HS-27A (cell line): Measurements from ENCODE around the gene TRAPPC12.
"Not testable (repeated sequence)": the region's sequence is repeated elsewhere in the genome, so short reads cannot be mapped to it uniquely, and the experiment has no call there.

Experiments used
- DNase-seq: peaks from one replicate; pipeline ENCODE4 v3.0.0-alpha.2; 2012; ENCODE audit warnings: low read depth, missing footprints

TRAPPC12 gene

DNA sequence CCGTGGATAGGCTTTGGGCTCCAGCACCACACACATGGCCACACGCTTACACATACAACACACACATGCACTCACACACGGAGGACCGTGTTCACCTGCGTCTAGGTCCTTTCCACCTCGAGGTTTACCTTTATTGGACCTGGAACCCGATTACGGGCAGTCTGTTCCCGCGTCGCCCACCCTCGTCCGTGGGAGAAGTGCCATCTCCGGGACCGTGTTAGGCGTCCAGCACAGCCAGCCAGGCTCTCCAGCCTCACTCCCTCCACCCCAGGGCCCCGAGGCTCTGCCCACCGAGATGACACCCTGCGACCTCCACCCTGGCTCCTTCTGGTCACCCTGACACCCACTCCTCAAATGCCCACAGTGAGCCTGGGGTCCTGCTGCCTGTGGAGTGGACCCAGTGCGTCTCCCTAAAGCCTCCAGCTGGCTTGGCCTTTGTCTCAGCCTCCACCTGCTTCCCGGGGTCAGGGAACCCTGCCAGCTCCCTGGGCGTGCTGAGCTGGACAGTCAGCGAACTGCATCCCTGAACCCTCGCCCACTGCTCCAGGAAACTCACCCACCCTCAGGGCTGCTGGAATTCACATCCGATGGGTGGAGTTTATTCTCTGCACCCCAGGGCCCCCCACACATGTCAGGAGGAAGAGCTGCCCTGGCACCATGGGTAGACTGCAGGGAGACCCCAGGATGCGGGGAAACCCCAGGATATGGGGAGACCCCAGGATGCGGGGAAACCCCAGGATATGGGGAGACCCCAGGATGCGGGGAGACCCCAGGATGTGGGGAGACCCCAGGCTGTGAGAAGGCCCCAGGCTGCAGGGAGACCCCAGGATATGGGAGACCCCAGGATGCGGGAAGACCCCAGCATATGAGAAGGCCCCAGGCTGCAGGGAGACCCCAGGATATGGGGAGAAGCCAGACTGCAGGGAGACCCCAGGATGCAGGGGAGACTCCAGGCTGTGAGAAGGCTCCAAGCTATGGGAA is 106.8 kb downstream of the TRAPPC12 start:
- no peak for DNase-seq

DNA sequence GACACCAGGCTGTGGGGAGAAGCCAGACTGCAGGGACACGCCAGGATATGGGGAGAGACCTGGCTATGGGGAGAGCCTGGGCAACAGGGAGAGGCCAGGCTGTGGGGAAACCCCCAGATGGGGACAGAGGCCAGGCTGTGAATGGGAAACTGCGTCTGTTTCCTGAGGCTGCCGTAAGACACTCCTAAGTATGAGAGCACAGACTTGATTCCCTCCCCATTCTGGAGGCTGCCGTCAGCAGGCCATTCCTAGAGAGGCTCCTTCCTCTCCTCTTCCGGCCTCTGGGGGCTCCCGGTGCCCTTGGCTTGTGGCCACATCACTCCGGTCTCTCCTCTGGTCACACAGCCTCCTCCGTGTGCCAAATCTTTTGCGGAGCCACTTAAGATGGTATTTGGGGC is 107.5 kb downstream of the TRAPPC12 start:
- DNase-seq, result no peak

DNA sequence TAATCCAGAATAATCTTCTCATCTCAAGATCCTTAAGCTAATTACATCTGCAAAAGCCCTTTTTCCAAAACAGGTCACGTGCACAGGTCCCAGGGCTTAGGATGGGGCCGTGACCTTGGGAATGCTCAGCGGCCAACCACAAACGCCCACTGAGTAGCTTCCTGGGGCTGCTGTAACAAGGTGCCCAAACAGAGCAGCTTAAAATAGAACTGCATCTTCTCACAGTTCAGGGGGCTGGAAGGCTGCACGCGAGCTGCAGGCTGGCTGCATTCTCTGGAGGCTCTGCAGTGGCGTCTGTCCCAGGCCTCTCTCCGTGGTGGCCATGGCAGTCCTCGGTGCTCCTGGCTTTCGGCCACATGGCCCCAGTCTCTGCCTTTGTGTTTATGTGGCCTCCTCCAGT is 107.9 kb downstream of the TRAPPC12 start:
- no peak for DNase-seq

DNA sequence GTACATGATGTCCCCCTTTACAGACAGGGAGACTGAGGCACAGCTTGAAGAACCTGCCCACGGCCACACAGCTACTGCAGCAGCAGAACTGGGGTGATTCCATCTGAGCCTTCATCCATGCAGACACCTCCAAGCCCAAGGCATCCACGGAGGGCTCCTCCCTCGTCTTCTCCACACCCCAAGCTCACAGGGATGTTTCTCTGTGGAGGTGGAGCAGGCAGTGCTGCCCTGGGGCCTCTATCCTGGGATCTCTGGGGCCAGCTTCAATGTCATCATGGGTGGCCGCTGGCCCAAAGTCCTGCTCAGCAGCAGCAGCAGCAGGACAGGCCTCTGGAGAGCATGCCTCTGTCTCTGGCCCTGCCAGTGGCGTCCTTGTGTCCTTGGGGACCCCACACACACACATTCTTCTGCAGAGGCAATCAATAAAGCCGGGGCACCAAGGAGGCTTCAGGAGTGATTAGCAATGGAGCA is 108.6 kb downstream of the TRAPPC12 start:
- DNase-seq, result no peak

DNA sequence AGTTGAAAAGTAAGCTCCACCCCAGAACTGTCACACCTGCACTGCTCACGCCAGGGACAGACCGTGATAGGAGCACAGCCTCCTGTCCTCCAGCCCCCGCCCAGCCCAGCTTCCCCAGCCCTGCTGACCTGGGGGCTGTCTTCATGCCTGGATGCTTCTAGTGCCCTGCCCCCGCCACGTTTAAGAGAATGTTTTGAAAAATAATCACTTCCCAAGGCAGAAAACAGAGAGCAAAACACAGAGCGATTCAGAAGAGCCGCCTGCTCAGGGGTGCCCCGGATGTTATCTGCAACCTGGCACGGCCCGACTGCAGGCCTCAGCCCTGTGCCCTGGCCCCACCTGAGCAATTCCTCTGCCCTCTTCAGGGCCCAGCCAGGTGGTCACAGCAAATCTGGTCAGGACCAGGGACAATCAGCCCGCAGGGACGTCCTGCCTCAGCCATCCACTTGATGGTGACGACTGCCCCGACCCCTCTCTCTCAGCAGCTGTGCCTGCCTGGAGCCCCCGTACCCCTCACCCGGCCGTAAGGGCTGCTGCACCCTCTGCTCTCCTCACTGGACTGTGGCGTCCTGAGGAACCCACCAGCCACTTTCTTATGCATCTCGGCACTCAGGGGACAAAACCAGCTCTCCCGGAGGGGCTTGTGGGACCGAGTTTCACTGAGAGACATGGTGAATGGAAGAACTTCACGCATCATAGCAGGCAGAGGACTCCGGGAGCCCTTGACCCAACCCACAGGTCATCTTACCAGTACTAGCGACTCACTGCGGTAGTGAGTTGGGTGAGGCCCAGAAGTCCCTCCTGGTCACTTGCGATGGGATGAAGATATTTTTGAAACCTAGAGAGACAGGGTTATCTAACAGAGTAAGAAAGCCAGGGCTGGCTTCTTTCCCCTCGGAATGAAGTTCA is 109.6 kb downstream of the TRAPPC12 start:
- DNase-seq, result no peak

DNA sequence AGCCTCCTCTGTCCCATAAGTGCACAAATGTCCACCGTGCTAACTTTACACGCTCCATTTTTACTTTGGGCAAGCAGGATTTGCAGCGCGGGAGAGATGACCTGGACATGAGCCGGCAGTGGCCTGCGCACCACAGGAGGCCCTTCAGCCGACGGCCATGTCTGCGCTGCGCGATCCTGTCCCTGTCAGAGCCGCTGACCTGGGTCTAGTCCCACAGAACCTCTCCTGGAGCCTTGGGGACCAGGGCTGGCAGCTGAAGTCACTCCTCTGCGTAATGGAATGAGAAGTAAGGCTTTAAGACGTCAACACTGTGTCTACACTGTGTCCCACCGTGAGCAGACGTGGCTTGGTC is 110.2 kb downstream of the TRAPPC12 start:
- no peak for DNase-seq

DNA sequence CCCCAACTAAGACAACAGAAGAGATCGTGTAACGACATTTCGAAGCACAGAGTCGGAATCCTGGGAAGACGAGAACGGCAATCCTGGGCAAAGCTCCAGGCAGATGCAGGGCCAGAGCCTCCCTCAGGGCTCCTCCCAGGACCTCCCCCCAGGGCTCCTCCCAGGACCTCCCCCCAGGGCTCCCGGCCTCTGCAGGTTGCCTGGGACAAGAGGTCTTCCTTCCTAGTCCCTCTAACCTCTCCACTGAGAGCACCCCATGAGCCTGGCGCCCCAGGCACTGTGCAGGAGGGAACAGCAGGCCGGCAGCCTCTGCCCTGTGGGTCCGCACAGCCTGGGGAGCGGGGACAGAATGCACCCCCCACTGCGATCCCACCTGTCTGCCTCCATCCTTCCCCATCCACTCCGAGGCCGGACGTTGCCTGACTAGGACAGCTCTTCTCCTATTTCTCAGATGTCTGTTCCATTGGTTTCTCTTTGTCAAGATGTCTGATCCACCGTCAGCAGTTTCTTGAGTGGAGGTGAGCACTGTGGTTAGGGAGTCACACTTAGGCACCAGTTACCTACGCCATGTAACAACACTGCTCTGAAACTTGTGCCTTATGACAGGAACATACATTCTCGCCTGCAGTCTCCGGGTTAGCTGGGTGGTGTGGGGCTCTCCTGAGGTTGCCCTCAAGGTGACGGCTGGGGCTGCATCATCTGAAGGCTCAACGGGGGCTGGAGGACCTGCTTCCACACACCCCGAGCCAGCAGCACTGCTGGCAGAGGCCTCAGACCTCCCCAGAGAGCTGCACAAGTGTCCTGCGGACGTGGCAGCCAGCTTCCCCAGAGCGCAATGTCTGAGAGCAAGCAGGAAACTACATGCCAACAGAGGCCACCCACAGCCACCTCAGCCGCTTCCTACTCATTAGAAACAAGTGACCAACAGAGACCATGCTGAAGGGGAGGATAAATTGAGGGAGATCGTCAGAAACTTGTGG is 111.0 kb downstream of the TRAPPC12 start:
- no peak for DNase-seq

DNA sequence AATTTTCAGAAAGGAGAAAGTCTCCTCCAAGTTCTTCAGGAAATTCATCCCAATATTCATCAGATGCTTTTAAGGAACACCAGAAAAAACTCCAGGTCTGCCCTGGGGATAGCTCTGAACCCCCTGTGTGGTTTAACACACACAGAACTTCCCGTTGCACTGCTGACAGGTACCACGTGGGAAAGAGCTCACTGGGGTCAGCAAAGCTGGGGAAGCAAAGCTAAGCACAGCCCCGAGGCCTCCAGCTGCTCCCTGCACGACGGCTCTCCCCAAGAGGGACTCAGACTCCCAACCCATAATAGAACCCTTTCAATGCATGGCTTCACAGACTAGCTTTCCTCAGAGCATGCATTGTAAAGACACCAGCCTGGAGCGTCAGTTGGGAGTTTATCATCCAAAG is 111.8 kb downstream of the TRAPPC12 start:
- no peak for DNase-seq

DNA sequence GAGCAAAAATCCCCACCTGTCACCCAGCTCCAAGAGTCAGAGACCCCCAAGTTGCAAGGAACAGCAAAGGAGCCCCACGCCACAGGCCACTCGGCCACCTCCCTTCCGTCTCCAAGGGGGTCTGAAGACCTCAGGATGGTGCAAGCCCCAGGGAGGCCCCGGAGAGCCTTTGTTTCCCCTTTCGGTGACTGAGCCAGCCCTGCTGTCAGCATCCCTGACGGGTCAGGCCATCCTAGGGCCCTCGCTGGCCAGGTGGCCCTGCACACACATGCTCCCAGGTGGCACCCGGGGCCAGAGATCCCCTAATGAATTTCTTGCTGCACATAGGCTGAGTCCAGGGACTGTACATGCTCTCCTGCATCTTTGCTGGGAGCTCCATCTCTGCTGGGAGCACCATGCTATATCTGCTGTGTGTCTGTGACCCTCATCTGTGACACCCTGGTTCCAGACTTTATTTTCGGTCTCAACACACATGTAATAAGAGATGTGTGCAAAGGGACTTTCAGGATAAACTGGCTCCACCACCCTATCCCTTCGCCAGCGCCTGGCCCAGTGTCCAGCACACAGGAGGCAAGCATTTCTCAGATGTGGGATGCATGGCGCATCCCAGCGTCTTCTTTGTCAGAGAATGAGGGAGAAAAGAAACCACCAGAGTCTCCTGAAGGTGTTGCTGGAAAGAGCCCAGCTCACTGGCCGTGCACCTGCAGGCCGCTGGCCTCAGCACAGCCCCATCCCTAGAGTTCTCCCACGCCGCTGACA is 112.4 kb downstream of the TRAPPC12 start:
- no peak for DNase-seq

DNA sequence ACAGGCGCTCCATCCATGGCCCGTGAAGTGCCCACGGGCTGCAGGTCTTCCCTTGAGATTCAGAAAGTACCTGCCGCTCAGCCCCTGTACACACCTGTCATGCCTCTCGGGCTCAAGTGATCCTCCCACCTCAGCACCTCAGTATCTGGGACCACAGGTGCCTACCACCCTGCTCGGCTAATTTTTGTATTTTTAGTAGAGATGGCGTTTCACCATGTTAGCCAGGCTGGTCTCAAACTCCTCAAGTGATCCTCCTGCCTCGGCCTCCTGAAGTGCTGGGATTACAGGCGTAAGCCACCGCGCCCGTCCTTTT is 112.9 kb downstream of the TRAPPC12 start:
- DNase-seq, result not testable (repeated sequence)

DNA sequence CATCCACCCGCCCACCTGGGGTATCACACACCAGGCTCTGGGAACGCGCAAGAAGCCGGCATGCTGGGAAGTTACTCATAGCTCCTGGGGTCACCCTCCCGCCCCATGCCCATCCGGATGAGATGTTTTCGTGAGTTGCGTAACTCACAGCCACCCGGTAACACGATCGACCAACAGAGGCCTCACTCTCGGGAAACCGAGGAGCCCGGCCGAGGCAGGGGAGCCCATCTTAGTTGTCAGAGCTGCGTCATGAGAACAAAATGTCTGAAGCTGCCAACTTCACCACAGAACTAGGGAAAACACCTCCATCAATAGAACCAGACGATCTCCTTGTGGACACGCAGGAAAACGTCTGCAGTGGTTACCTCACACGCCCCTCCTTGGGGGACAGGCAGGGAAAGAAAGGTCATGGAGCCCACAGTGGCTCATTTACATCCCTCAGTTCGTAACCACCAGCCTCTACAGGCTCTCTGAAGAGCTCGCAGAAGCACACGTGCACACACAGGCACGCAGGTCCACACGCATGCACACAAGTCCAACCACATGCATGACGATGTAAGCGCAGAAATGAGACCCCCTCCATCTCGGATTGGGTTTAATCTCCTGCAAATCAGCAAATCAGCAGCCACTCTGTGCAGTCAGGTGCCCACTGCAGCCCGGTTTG is 113.6 kb downstream of the TRAPPC12 start:
- DNase-seq, result no peak

DNA sequence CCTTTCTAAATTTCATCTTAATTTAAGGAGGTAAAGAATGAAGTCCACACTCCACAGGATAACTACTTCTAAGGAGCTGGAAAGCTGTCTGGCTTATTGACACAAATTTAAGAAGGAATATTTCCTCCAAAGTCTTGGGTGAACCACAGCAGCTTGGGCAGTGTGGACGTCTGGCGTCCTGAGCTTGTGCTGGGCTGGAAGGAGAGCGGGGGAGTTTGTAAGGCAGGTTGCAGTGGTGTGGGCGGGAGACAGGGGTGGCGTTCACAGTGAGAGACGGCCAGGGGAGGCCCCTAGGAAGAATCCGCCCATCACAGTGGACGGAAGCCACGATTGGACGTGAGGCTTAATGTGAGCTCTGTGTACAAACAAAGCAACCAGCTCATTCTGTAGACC is 114.1 kb downstream of the TRAPPC12 start:
- DNase-seq, result no peak

DNA sequence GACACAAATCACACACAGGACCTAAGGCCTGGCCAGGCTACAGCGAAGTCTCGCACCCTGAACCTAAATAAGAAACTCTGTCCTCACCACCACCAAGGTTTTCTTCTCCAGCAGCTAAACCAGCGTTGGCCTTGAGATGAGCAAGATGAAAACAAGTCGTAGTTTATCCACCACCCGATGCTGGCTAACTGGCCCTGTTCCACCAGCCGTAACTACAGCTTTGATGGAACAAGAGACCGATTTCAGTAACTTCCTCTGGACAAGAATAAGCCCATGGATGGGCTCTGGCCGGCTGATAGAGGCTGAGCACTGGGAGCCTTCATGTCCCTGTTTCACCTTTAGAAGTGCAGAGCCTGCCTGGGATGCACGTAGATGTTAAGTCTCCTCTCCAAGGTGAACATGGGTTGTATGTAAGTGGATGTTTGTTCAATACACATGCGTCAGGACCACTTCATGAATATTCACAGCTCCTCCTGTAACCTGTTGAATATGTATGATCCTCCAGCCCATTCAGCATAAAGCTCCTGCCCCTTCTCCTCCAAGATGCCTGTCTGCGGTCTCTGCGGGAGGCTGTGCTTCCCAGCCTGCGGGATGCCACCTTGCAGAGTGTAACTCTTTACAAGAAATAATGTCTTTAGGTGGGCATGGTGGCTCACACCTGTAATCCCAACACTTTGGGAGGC is 115.6 kb downstream of the TRAPPC12 start:
- no peak for DNase-seq

DNA sequence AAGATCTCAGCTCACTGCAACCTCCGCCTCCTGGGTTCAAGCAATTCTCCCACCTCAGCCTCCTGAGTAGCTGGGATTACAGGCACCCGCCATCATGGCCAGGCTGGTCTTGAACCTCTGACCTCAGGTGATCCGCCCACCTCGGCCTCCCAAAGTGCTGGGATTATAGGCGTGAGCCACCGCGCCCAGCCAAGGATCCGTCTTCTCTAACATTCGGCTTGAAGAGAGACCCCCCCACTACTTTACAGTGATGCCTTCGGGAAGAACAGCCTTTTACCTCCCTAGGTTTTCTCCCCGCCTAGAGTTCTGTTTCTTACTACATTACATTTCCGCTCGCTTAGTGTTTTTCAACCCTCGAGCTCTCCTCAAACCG is 117.2 kb downstream of the TRAPPC12 start:
- DNase-seq, result not testable (repeated sequence)

DNA sequence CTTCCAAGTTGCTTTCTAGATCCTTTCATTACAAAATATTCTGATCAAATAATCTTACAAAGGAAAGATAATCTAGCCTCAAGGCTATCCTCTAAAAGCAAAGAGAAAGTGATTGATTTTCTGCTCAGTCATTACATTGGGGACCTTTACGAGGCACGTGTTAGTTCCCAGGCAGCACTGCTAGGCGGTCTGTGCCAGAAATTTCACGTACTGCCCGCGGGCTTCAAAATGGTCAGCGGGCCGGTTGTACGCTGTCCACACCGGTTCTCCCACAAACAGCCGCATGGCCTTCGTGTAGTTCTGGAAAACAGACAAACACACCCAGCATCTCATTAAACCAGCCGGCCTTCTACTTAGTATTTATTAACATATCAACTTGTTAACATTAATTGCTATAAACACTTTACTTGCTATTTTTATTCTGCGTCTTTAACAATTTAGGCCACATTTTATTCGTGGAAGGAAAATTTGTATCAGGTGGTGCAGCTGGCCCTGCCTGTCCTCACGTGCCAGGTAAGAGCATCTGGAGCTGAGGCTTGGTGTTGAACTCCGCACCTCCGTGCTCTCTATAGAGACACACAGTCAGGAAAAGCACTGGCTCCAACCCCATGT is 119.4 kb downstream of the TRAPPC12 start:
- DNase-seq, result no peak

DNA sequence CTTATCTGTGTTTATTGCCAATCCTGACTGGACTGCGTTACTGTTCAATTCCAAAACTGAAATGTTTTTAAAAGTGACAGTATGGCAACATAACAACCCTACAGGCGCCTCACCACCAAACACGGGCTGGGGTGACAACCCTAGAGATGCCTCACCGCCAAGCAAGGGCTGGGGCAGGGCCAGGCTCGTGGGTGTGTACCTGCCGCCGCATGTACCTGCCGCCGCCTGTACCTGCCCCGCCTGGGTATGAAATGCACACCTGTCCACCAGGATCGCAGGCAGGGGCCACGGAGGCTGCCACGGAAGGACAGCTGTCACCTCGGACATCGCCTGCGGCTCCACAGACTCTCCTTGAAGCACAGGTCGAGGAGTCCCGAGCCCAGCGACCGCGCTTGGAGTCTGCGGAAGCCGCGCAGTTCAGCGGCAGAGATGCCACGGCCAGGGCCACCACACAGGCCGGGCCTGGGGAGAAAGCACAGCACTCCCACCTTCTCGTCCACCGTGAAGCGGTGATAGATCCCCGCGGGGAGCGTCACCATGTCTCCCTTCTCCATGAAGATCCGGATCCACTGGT is 120.9 kb downstream of the TRAPPC12 start:
- DNase-seq, result no peak

DNA sequence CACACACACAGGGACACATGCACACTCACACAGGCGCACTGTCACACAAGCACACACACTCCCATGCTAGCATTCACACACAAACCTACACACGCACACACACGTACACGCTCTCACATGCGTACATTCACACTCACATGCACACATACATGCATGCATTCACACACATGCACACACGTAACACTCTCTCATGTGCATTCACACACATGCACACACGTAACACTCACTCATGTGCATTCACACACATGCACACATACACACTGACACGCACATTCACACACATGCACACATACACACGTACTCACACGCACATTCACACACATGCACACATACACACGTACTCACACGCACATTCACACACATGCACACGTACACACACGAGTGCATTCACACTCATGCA is 123.6 kb downstream of the TRAPPC12 start:
- DNase-seq, result no peak

DNA sequence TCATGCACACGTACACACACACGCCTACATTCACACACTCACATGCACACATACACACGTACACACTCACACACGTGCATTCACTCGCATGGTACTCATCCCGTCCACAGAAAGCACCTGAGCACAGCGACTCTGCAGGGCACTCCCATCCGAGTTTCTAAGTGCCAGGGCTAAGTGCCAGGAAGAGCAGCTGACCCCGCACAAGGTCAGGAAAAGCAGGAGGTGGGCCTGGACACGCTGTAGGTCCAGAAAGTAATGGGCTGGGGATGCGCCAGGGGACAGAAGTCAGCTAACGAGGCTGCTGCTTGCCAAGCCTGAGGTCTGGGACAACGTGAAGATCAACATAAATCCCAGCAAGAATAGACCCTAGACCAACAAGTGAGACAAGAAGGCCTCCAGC is 124.0 kb downstream of the TRAPPC12 start:
- no peak for DNase-seq

DNA sequence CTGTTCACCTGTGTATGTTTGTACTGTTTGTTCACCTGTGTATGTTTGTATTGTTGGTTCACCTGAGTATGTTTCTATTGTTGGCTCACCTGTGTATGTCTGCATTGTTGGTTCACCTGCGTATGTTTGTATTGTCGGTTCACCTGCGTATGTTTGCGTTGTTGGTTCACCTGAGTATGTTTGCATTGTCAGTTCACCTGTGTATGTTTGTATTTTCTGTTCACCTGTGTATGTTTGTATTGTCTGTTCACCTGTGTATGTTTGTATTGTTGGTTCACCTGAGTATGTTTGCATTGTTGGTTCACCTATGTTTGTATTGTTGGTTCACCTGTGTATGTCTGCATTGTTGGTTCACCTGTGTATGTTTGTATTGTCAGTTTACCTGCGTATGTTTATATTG is 125.2 kb downstream of the TRAPPC12 start:
- DNase-seq, result no peak
